ENCODE measurements around the gene TRDMT1.

TRDMT1 gene

DNA sequence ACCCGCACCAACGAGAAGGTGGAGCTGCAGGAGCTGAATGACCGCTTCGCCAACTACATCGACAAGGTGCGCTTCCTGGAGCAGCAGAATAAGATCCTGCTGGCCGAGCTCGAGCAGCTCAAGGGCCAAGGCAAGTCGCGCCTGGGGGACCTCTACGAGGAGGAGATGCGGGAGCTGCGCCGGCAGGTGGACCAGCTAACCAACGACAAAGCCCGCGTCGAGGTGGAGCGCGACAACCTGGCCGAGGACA is 28.2 kb upstream of the TRDMT1 start:
- Histone ChIP-seq H3K4me1 (ENCODE audit: insufficient read depth, poor library complexity, severe bottlenecking) (peaks cover 25% of the 10 kb centered on the region), H3K9me3 (ENCODE audit: severe bottlenecking) (no peaks in the 10 kb centered on the region), H3K27me3 (ENCODE audit: insufficient read depth, poor library complexity, severe bottlenecking) (no peaks in the 10 kb centered on the region), H3K4me3 (ENCODE audit: severe bottlenecking) (peak overlapping the region; percentile 73), H3K36me3 (ENCODE audit: low read depth) (peaks cover 45% of the 10 kb centered on the region), H3K27ac (ENCODE audit: poor library complexity, severe bottlenecking) (peak overlapping the region; percentile 87)
- TF ChIP-seq, protein P1, sequence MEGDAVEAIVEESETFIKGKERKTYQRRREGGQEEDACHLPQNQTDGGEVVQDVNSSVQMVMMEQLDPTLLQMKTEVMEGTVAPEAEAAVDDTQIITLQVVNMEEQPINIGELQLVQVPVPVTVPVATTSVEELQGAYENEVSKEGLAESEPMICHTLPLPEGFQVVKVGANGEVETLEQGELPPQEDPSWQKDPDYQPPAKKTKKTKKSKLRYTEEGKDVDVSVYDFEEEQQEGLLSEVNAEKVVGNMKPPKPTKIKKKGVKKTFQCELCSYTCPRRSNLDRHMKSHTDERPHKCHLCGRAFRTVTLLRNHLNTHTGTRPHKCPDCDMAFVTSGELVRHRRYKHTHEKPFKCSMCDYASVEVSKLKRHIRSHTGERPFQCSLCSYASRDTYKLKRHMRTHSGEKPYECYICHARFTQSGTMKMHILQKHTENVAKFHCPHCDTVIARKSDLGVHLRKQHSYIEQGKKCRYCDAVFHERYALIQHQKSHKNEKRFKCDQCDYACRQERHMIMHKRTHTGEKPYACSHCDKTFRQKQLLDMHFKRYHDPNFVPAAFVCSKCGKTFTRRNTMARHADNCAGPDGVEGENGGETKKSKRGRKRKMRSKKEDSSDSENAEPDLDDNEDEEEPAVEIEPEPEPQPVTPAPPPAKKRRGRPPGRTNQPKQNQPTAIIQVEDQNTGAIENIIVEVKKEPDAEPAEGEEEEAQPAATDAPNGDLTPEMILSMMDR (IDR thresholded peaks at IDR 0.05; ENCODE audit: poor library complexity, severe bottlenecking) = no peak
- DNase-seq (ENCODE audit: low spot score) (no peak), ATAC-seq (ENCODE audit: low read depth) (peak; percentile 1; the same call in 2 of the 3 replicates)

DNA sequence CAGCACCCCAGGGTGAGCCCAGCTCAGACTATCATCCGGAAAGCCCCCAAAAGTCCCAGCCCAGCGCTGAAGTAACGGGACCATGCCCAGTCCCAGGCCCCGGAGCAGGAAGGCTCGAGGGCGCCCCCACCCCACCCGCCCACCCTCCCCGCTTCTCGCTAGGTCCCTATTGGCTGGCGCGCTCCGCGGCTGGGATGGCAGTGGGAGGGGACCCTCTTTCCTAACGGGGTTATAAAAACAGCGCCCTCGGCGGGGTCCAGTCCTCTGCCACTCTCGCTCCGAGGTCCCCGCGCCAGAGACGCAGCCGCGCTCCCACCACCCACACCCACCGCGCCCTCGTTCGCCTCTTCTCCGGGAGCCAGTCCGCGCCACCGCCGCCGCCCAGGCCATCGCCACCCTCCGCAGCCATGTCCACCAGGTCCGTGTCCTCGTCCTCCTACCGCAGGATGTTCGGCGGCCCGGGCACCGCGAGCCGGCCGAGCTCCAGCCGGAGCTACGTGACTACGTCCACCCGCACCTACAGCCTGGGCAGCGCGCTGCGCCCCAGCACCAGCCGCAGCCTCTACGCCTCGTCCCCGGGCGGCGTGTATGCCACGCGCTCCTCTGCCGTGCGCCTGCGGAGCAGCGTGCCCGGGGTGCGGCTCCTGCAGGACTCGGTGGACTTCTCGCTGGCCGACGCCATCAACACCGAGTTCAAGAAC is 27.7 kb upstream of the TRDMT1 start:
- Histone ChIP-seq H3K36me3 (ENCODE audit: low read depth) (peaks cover 41% of the 10 kb centered on the region), H3K4me1 (ENCODE audit: insufficient read depth, poor library complexity, severe bottlenecking) (peaks cover 25% of the 10 kb centered on the region), H3K9me3 (ENCODE audit: severe bottlenecking) (no peaks in the 10 kb centered on the region), H3K27me3 (ENCODE audit: insufficient read depth, poor library complexity, severe bottlenecking) (no peaks in the 10 kb centered on the region), H3K4me3 (ENCODE audit: severe bottlenecking) (peak overlapping the region; percentile 73), H3K27ac (ENCODE audit: poor library complexity, severe bottlenecking) (peak overlapping the region; percentile 87)
- peak; percentile 80 for DNase-seq (ENCODE audit: low spot score)
- TF ChIP-seq, protein P1 (IDR thresholded peaks at IDR 0.05; ENCODE audit: poor library complexity, severe bottlenecking) = no peak
- peak; percentile 58 for ATAC-seq (ENCODE audit: low read depth)

DNA sequence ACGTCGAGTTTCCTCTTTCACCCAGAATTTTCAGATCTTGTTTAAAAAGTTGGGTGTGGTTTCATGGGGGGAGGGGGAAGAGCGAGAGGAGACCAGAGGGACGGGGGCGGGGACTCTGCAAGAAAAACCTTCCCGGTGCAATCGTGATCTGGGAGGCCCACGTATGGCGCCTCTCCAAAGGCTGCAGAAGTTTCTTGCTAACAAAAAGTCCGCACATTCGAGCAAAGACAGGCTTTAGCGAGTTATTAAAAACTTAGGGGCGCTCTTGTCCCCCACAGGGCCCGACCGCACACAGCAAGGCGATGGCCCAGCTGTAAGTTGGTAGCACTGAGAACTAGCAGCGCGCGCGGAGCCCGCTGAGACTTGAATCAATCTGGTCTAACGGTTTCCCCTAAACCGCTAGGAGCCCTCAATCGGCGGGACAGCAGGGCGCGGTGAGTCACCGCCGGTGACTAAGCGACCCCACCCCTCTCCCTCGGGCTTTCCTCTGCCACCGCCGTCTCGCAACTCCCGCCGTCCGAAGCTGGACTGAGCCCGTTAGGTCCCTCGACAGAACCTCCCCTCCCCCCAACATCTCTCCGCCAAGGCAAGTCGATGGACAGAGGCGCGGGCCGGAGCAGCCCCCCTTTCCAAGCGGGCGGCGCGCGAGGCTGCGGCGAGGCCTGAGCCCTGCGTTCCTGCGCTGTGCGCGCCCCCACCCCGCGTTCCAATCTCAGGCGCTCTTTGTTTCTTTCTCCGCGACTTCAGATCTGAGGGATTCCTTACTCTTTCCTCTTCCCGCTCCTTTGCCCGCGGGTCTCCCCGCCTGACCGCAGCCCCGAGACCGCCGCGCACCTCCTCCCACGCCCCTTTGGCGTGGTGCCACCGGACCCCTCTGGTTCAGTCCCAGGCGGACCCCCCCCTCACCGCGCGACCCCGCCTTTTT is 26.9 kb upstream of the TRDMT1 start, which contains the start of gene VIM:
Gene VIM, plus strand, starts transcription at position 151 of the 925 bp plus-strand sequence. CDS start 1,182 bp downstream, outside the sequence.
- Histone ChIP-seq H3K4me1 (ENCODE audit: insufficient read depth, poor library complexity, severe bottlenecking) (peaks cover 25% of the 10 kb centered on the region), H3K4me3 (ENCODE audit: severe bottlenecking) (peak within 1 kb of the TSS; percentile 73), H3K36me3 (ENCODE audit: low read depth) (peaks cover 33% of the 10 kb centered on the region), H3K9me3 (ENCODE audit: severe bottlenecking) (no peaks in the 10 kb centered on the region), H3K27me3 (ENCODE audit: insufficient read depth, poor library complexity, severe bottlenecking) (no peaks in the 10 kb centered on the region), H3K27ac (ENCODE audit: poor library complexity, severe bottlenecking) (peak within 1 kb of the TSS; percentile 87)
- DNase-seq (ENCODE audit: low spot score) = peak; percentile 96
- TF ChIP-seq, protein P1 (IDR thresholded peaks at IDR 0.05; ENCODE audit: poor library complexity, severe bottlenecking) = no peak
- ATAC-seq (ENCODE audit: low read depth) = peak; percentile 68

DNA sequence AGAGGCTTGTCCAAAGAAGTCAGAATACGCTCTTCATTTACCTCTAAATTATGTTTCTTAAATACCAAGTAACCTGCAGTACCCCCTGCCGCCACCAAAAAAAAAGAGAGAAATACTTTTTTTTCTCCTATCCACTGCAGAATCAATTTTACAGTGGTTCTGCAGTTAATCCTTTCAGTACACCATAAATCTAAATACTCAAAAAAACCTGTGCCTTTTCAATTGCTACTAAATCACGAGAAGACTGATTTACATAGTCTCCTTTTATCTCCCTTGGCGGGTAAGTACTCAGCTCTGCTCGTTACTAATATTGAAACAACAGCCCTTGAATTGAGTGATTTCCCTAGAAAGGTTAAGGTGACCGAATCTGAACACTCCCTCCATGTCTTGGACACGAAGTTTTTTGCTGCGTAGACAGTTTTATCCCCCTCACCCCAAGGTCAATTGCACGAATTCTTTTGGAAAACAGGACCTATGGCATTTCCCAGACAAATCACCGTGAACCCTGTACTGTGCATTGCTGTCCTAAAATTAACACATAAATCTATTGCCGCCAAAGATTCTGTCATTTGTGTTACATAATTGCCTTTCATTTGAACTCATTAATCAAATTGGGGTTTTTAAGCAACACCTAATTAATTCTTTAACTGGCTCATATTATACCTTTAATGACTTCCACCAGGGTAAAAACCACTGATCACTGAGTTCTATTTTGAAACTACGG is 26.1 kb upstream of the TRDMT1 start:
- Histone ChIP-seq H3K27ac (ENCODE audit: poor library complexity, severe bottlenecking) (peak overlapping the region; percentile 87), H3K36me3 (ENCODE audit: low read depth) (peaks cover 24% of the 10 kb centered on the region), H3K27me3 (ENCODE audit: insufficient read depth, poor library complexity, severe bottlenecking) (no peaks in the 10 kb centered on the region), H3K9me3 (ENCODE audit: severe bottlenecking) (no peaks in the 10 kb centered on the region), H3K4me1 (ENCODE audit: insufficient read depth, poor library complexity, severe bottlenecking) (peaks cover 24% of the 10 kb centered on the region), H3K4me3 (ENCODE audit: severe bottlenecking) (peak overlapping the region; percentile 73)
- TF ChIP-seq, protein P1 (IDR thresholded peaks at IDR 0.05; ENCODE audit: poor library complexity, severe bottlenecking) = peak; percentile 18
- DNase-seq (ENCODE audit: low spot score) = no peak
- no peak for ATAC-seq (ENCODE audit: low read depth)
